Stimulated activated CD4-positive, alpha-beta T cell treated with anti-CD3 and anti-CD28 coated beads, Interleukin-12 subunit alpha, Interleukin-12 subunit beta, amount 100 ng/mL, for 4 hours (primary cell): ENCODE results near the gene PLAGL2.
A peak's percentile ranks its signal among the peaks of the same experiment; 100 is the strongest.
"Not testable (repeated sequence)": the region's sequence is repeated elsewhere in the genome, so short reads cannot be mapped to it uniquely, and the experiment has no call there.

Experiments
- DNase-seq: peaks from one replicate; pipeline ENCODE4 v3.0.0-alpha.2; 2020

The PLAGL2 gene

GRCh38 chr20:32179515-32179914, 28.0 kb downstream of the PLAGL2 start:
- DNase-seq, result no peak

- not testable (repeated sequence) for DNase-seq
Observed at GRCh38 chr20:32177696-32178095, 29.8 kb downstream of the PLAGL2 start.

GRCh38 chr20:32168184-32168910, 39.2 kb downstream of the PLAGL2 start:
- DNase-seq, result no peak

GRCh38 chr20:32167552-32167951, 40.0 kb downstream of the PLAGL2 start:
- no peak for DNase-seq

GRCh38 chr20:32165836-32166545, 41.6 kb downstream of the PLAGL2 start:
- no peak for DNase-seq

- DNase-seq, result no peak
Observed at GRCh38 chr20:32164984-32165735, 42.4 kb downstream of the PLAGL2 start.

- DNase-seq, result no peak
Observed at GRCh38 chr20:32163951-32164350, 43.6 kb downstream of the PLAGL2 start.

GRCh38 chr20:32162351-32162750, 45.2 kb downstream of the PLAGL2 start:
- DNase-seq, result no peak

- DNase-seq, result no peak
Observed at GRCh38 chr20:32160341-32160740, 47.2 kb downstream of the PLAGL2 start.

GRCh38 chr20:32159766-32160221, 47.7 kb downstream of the PLAGL2 start:
- no peak for DNase-seq

- DNase-seq, result no peak
Observed at GRCh38 chr20:32158943-32159660, 48.4 kb downstream of the PLAGL2 start.

- no peak for DNase-seq
Observed at GRCh38 chr20:32158351-32158750, 49.2 kb downstream of the PLAGL2 start.

- no peak for DNase-seq
Observed at GRCh38 chr20:32157611-32158010, 49.9 kb downstream of the PLAGL2 start.

- peak; percentile 21 for DNase-seq
Observed at GRCh38 chr20:32155017-32155981, 52.2 kb downstream of the PLAGL2 start.

- no peak for DNase-seq
Observed at GRCh38 chr20:32153771-32154170, 53.8 kb downstream of the PLAGL2 start.

- DNase-seq, result no peak
Observed at GRCh38 chr20:32153156-32153665, 54.3 kb downstream of the PLAGL2 start.

- DNase-seq, result no peak
Observed at GRCh38 chr20:32152421-32153155, 55.0 kb downstream of the PLAGL2 start.

- DNase-seq, result no peak
Observed at GRCh38 chr20:32150291-32150848, 57.2 kb downstream of the PLAGL2 start.

- no peak for DNase-seq
Observed at GRCh38 chr20:32149566-32150170, 57.9 kb downstream of the PLAGL2 start.
